NT2/D1 (cell line): ENCODE data around the gene SMC1B.

Source experiments
- SUZ12 ChIP-seq: IDR thresholded peaks from 2 replicates; pipeline ENCODE4 v1.6.1; 2011; ENCODE audit not compliant: insufficient read length, insufficient read depth; ENCODE audit errors: extremely low read depth
- YY1 ChIP-seq: IDR thresholded peaks from 2 replicates; pipeline ENCODE4 v1.6.1; 2011; ENCODE audit not compliant: insufficient read length, insufficient read depth
- ZNF274 ChIP-seq: IDR thresholded peaks from 2 replicates; pipeline ENCODE4 v1.6.1; 2011; ENCODE audit warnings: mild to moderate bottlenecking, low read depth, low read length

GRCh38 chr22:45381348-45381747, 32.1 kb downstream of the SMC1B start:
- no peak for TF ChIP-seq SUZ12
- no peak for TF ChIP-seq ZNF274
- TF ChIP-seq YY1, result no peak
